ENCODE measurements around the gene NRXN2. TPM values are rescaled to one million over a fixed set of nuclear protein-coding genes. Genes with fewer than 3 reads are reported as not detected.

NRXN2 gene
- total and polyA plus RNA-seq, 7 donors, result 0.44 to 5.2 (median 1.9) TPM

- H3K27ac ChIP-seq, result no peak overlapping the region
- WGBS, 3 donors, result 34 to 50% (median 42%) methylated on average over 5 of the region's 5 CpGs
- intact Hi-C loops (cut with DNase I), result no loop called here
These were observed 28.1 kb downstream of the NRXN2 start for GRCh38 chr11:64694821-64695365.

GRCh38 chr11:64694026-64694755 lies 28.8 kb downstream of the NRXN2 start:
- no peak overlapping the region for H3K4me3 ChIP-seq
- 63 to 70% (median 66%) methylated on average over 4 of the region's 4 CpGs for WGBS, 3 donors
- intact Hi-C loops (cut with DNase I), result no loop called here
- no peaks in the 10 kb centered on the region for H3K27me3 ChIP-seq (ENCODE audit: insufficient read depth in 3 of 3, low read length in 2 of 3)
- H3K4me1 ChIP-seq, result peaks cover 3% of the 10 kb centered on the region
- H3K9me3 ChIP-seq, result no peaks in the 10 kb centered on the region
- no peak for DNase-seq
- H3K36me3 ChIP-seq (ENCODE audit: insufficient read depth in 1 of 2, low read depth in 1 of 2), result no peaks in the 10 kb centered on the region
- no peak overlapping the region for H3K27ac ChIP-seq
- no peak for TF ChIP-seq CTCF (IDR thresholded peaks at IDR 0.05)
- ATAC-seq, result no peak

More at GRCh38 chr11:64694821-64695365, 28.1 kb downstream of the NRXN2 start:
- Histone ChIP-seq H3K4me1 (no peaks in the 10 kb centered on the region), H3K36me3 (ENCODE audit: insufficient read depth in 1 of 2, low read depth in 1 of 2) (no peaks in the 10 kb centered on the region), H3K9me3 (no peaks in the 10 kb centered on the region), H3K27me3 (ENCODE audit: insufficient read depth in 3 of 3, low read length in 2 of 3) (no peaks in the 10 kb centered on the region), H3K4me3 (no peak overlapping the region)
- DNase-seq (no peak), ATAC-seq (no peak)
- no peak for TF ChIP-seq CTCF (IDR thresholded peaks at IDR 0.05)

- ATAC-seq, result no peak
- Histone ChIP-seq H3K4me3 (no peak overlapping the region), H3K27ac (no peak overlapping the region), H3K36me3 (ENCODE audit: insufficient read depth in 1 of 2, low read depth in 1 of 2) (no peaks in the 10 kb centered on the region), H3K27me3 (ENCODE audit: insufficient read depth in 3 of 3, low read length in 2 of 3) (no peaks in the 10 kb centered on the region), H3K4me1 (peaks cover 11% of the 10 kb centered on the region), H3K9me3 (no peaks in the 10 kb centered on the region)
- 66 to 67% (median 66%) methylated on average over 13 of the region's 13 CpGs for WGBS, 3 donors
- no peak for TF ChIP-seq CTCF (IDR thresholded peaks at IDR 0.05)
- no peak for DNase-seq
- intact Hi-C loops (cut with DNase I), result no loop called here
These were observed 30.1 kb downstream of the NRXN2 start for GRCh38 chr11:64692764-64693331.

- intact Hi-C loops (cut with DNase I), result no loop called here
- no peak for ATAC-seq
- Histone ChIP-seq H3K27ac (no peak overlapping the region), H3K27me3 (ENCODE audit: insufficient read depth in 3 of 3, low read length in 2 of 3) (no peaks in the 10 kb centered on the region), H3K9me3 (no peaks in the 10 kb centered on the region), H3K4me1 (peaks cover 18% of the 10 kb centered on the region), H3K36me3 (ENCODE audit: insufficient read depth in 1 of 2, low read depth in 1 of 2) (no peaks in the 10 kb centered on the region), H3K4me3 (no peak overlapping the region)
- TF ChIP-seq CTCF (IDR thresholded peaks at IDR 0.05), result no peak
- WGBS, 3 donors, result 100% methylated on average over 1 of the region's 1 CpG
- no peak for DNase-seq
These were observed 31.5 kb downstream of the NRXN2 start for GRCh38 chr11:64691543-64691942.
